ENCODE measurements around the gene CMC1.
"Not testable (repeated sequence)": the region's sequence is repeated elsewhere in the genome, so short reads cannot be mapped to it uniquely, and the experiment has no call there.

CMC1 gene

DNA sequence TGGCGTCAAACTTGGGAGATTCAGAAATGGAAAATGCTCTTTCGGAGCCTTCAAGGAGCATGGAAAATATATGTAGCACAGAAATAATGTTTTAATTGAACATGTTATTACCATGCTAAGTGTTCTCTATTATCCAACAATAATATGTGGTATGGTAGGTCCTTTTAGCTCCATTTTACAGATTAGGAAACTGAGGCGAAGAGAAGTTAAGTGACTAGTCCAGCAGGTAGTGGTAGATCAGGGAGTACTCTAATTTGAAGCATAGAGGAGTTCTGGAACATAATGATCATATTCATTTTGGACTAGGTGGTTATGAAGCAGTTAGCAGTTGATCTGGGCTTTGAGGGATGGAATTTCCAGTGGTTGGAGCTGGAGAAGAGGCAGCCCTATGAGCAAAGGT is 1.1 kb downstream of the CMC1 start:
- peak overlapping the region in 3 of 21 experiments; percentile 83 to 93 (median 91) for H3K27ac ChIP-seq
- H3K4me3 ChIP-seq = peak overlapping the region; percentile 85 to 100 (median 92)

DNA sequence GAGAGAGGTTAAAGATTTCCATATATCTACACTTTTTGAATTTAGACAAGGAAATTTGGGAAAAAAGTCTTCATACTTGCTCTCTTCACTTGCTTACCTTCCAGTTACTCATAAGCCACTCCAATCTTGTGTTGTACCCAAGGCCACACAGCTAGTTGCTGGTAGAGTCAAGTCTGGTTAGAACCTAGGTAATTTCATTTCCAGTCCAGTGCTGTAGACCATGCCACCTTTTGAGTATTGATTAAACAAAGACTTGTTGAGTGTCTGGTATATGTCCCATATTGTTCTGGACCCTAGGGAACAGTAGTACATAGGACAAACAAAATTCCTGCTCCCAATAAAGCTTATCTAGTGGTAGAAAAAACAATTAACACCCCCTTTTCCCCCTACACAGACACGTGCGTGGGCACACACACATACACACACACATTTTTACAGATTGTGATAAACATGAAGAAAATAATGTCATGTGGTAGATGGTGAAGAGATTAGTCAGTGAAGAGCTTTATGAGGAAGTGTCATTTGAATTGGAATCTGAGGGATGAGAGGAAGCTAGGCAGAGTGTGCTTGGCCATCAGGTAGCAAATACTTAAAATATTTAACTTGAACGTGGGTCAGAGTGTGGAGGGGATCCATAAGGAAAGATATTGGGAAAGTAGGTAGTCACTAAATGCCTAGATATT is 2.1 kb downstream of the CMC1 start:
- no peak overlapping the region for H3K4me3 ChIP-seq
- peak overlapping the region in 1 of 21 experiments; percentile 64 for H3K27ac ChIP-seq

DNA sequence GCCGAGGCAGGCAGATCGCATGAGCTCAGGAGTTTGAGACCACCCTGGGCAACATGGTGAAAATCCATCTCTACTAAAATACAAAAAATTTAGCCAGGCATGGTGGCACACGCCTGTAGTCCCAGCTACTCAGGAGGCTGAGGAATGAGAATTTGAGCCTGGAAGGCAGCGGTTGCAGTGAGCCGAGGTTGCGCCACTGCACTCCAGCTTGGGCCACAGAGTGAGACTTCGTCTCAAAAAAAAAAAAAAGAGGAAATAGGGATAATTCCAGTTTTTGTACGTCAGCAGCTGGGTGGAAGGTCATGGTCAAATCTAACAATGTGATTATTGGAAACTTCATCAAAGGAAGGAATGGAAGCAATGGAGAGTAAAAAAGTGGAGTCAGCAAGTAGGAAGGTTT is 3.1 kb downstream of the CMC1 start:
- H3K4me3 ChIP-seq = no peak overlapping the region
- H3K27ac ChIP-seq = peak overlapping the region in 1 of 21 experiments; percentile 64

DNA sequence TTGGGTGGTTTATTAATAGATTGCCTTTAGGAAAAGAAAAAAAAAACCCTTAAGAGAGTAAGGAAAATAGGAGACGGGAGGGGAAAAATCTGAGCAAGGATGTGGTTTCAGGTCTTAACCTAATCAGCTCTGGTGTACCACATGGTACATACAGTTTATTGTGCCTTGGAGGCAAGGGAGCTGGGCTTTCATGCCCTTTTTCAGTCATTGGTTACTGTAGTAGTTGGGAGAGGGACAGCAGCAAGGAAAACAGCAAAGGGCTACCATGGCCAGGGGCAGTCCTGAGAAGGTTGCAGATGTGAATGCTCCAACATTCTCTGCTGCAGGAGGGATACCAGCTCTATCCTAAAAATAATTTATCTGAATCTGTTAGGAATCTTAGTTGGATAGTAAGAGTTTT is 5.9 kb downstream of the CMC1 start:
- Histone ChIP-seq H3K4me3 (no peak overlapping the region), H3K27ac (peak overlapping the region in 1 of 21 experiments; percentile 18)

DNA sequence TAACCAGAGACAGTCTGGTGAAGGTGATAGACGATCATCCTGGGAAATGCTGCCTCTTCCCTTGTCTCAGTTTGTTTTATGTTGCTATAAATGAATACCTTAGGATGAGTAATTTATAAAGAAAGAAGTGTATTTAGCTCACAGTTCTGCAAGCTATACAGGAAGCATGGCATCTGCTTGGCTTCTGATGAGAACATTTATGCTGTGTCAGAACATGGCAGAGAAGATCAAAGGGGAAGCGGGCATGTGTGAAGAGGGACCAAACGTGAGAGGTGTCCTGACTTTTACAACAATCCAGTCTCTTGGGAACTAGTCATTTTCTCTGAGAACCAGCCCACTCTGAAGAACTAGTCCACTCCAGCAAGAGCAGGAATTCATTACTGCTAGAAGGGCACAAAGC is 9.6 kb downstream of the CMC1 start:
- Histone ChIP-seq H3K4me3 (no peak overlapping the region), H3K27ac (peak overlapping the region in 1 of 21 experiments; percentile 14)

DNA sequence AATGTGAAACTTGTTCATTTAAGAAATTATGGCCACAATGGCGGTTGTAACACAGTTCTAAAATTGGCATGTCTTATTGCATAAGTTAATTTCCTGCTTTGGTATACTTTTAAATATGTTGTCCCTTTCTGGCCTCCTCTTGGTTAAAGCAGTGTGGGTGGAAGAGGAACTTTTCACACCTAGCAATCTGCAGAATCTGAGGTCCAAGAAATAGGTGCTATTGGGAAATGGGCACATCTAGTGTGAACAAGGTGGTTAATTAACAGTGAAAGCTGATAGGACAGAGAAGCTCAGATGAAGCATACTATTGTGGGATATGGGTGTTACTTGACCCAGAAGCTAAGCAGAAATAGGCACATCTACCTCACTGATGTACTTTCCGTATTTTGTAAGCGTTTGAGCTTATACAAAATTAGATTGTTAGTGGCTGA is 10.6 kb downstream of the CMC1 start:
- no peak overlapping the region for H3K4me3 ChIP-seq
- H3K27ac ChIP-seq = no peak overlapping the region

DNA sequence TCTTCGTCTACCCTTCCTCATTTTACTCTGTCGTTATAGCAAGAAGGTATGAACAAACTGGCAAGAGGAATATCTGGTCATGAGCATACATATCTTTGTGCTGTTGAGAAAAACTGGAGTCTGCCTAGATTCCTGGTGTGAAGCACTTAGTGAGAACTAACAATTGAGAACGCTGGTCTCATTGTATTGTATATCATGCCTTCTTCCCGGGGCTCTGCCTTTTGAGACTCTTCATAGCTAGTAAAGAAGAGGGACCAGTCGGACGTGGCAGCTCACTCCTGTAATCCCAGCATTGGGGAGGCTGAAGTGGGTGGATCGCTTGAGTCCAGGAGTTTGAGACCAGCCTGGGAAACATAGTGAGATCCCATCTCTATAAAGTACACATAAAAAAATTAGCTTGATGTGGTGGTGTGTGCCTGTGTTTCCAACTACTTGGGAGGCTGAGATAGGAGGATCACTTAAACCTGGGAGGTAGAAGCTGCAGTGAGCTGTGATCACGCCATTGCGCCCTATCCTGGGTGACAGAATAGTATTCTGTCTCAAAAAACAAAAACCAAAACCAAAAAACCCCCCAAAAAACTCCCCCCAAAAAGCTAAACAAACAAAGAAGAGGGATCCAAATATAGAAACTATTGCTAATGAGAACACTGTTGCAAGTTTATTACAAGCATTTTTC is 11.8 kb downstream of the CMC1 start:
- Histone ChIP-seq H3K27ac (no peak overlapping the region), H3K4me3 (no peak overlapping the region)

DNA sequence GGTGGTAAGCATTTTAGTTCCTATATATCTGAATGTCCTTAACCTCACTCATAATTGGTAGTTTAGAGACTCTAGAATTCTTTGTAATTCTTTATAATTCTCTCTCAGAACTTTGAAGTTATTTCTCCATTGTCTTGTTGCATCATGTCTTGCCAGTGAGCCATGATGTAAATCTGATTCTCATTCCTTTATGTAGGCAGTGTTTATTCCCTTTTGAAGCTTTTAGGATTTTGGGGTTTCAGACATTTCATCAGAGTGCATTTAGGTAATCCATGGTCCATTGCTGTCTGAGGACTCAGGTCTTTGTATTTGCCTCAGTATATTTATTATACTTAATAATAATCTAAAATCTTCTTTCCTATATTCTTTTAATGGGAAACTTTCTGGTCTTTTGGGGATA is 20.6 kb downstream of the CMC1 start:
- no peak overlapping the region for H3K4me3 ChIP-seq

DNA sequence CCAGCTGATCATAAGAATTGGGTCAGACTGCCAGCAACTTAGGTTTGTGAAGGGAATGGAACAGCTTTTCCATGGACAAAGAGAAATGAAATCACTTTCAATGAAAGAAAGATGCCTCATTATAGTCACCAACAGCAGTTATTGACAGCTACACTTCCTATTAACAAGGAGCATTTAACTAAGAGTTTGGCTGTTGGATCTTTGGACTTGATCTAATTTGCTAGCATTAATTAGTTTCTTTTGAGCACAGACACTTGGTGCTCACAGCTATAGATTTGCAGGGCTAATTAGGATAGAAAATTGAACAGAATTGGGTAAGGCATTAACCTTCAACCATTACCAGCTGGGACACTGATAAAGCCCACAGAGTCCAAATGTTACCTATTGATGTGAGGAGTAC is 24.2 kb downstream of the CMC1 start:
- no peak overlapping the region for H3K4me3 ChIP-seq
- H3K27ac ChIP-seq = no peak overlapping the region

More for the DNA sequence above, 20.6 kb downstream of the CMC1 start:
- no peak overlapping the region for H3K27ac ChIP-seq

DNA sequence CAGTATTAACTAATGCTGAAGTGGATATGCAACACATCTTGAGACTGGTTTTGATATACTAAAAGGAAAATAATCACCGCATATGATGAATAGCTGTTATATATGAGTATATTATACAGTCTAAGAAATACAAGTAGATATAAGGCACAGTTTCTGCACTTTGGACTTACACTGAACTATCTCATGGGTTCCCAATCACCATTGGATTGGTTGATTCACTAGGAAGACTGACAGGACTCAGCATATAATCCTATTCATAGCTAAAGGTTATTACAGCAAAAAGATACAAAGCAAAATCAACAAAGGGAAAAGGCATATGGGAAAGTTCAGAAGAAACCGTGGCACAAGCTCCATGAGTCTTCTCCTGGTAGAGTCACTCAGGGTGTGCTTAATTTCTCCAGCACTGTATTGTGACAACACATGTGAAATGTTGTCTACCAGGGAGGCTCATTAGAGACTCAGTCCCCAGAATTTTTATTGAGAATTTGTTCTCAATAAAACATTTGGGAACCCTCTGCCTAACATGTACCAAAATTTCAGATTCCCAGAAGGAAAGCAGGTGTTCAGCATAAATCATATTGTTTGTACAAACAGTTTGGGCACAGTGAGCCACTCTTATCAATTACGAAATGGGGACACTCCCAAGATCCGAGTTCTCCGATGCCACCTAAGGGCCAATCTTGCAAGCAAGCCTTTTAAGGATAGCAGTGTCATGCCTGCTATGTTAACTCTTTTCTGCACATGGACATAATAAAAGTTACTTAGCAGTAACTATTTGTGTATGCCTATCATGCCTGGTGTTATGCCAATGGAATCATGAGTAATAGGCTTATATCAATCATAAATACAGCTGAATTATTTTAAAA is 26.8 kb downstream of the CMC1 start:
- H3K4me3 ChIP-seq = no peak overlapping the region
- no peak overlapping the region for H3K27ac ChIP-seq

DNA sequence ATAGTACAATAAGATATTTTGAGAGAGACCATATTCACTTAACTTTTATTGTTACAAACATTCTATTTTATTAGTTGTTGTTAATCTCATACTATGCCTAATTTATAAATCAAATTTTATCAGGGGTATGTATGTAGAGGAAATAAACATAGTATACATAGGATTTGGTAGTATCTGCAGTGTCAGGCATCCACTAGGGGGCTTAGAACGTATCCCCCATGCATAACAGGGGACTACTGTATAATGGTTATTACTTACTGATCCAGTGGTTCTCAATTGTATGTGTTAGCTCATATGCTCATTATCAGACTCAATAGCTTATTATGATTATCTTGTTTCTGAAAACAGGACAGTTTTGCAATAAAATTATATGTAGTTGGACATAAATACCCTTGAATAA is 27.6 kb downstream of the CMC1 start:
- Histone ChIP-seq H3K27ac (no peak overlapping the region), H3K4me3 (no peak overlapping the region)

DNA sequence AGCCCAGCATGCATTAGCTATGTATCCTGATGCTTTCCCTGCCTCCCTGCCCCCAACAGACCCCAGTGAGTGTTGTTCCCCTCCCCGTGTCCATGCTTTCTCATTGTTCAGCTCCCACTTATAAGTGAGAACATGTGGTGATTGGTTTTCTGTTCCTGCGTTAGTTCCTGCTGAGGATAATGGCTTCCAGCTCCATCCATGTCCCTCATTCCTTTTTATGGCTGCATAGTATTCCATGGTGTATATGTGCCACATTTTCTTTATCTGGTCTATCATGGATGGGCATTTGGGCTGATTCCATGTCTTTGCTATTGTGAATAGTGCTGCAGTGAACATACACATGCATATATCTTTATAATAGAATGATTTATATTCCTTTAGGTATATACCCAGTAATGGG is 28.5 kb downstream of the CMC1 start:
- H3K4me3 ChIP-seq, H3K27ac ChIP-seq: not testable (repeated sequence)

DNA sequence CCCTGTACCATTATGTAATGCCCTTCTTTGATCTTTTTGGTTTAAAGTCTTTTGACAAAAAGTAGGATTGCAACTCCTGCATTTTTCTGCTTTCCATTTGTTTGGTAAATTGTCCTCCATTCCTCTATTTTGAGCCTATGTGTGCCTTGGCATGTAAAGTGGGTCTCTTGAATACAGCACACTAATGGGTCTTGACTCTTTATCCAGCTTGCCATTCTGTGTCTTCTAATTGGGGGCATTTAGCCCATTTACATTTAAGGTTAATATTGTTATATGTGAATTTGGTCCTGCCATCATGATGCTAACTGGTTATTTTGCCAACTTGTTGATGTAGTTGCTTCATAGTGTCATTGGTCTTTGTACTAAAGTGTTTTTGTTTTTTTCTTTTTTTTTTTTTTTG is 32.4 kb downstream of the CMC1 start:
- H3K27ac ChIP-seq = no peak overlapping the region
- no peak overlapping the region for H3K4me3 ChIP-seq

DNA sequence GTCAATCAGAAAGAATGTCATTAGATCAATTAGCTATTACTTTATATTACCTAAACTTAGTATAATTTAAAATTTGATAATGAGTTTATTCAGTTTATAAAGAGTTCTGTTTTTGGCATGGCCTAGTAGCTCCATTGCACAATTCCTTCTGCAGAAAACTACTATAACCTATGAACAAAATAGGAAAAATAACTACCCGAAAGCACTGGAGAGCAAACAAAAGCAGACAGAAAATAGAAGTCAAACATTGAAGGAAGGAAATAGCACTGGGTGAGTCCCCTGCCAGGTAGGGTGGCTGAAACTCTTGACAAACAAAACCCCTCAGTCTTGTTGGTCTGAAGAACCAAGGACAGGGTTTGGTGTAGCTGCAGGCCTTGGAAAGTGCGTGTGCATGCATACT is 37.5 kb downstream of the CMC1 start:
- Histone ChIP-seq H3K4me3 (no peak overlapping the region), H3K27ac (no peak overlapping the region)

DNA sequence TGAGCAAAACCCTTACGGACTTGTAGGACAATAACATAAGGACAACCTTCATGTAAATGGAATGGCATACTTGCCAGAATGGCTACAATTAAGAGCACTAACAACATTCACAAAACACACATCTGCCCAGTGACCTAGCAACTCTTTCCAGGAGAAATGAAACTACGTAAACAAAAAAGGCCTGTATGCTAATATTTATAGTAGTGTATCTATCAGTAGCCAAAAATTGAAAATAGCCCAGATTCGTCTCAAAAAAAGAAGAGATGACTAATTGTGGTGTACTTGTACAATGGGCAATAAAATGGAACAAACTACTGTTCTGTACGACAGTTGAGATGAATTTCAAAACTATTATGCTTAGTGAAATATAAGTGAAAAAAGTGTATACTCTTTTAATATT is 38.4 kb downstream of the CMC1 start:
- no peak overlapping the region for H3K27ac ChIP-seq
- H3K4me3 ChIP-seq = no peak overlapping the region

DNA sequence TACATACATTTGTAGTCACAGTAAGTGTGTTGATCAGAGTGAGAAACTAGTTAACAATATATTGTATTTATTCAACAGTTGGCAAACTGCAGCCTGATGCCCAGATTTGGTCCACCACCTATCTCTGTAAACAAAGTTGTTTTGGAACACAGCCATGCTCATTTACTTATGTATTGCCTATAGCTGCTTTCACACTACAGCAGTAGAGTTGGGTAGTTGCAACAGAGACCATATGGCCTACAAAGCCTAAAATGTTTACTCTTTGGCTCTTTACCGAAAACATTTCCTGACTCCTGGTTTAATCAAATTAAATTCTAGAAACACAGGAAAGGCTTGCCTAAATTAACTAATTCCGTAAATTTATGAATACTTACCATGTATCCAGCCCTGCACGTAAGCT is 39.4 kb downstream of the CMC1 start:
- H3K4me3 ChIP-seq = no peak overlapping the region
- H3K27ac ChIP-seq = no peak overlapping the region

DNA sequence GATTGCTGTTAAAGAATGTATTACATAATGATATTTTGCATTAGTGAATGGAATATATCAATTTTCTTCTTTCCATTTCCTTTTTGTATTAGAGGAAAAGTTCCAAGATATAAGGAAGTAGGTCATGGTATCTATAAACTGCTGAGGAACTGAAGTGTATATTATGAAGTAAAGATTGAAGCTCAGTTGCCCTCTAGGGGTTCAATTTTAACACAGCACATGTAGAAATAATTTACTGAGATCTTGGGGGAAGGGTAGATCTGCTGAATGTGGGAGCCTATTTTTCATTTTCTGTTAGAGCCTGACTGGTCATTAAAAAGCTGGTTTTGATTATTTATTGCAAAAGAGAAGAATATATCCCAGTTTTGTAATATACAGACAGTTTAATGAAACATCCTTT is 45.2 kb downstream of the CMC1 start:
- Histone ChIP-seq H3K4me3 (no peak overlapping the region), H3K27ac (peak overlapping the region in 3 of 21 experiments; percentile 25 to 40 (median 31))

DNA sequence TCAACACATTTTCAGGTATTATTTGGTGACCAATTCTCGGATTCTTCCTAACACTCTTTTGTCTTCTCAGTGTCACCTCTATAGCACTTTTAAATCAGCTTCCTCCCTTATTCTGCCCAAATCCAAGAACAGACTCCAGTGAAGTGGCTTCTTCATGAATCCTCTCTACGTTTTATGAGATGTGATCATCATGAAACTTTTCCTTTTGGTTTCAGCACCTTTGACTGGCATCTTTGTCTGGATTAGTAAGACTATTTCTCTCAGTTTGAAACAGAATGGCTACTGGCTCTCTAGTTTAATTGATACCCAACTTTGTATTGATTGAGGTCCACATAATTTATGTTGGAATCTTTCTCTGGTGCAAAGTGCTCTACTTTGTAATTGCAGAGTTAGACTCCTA is 45.6 kb downstream of the CMC1 start:
- H3K4me3 ChIP-seq = no peak overlapping the region
- H3K27ac ChIP-seq = peak overlapping the region in 3 of 21 experiments; percentile 25 to 40 (median 31)

DNA sequence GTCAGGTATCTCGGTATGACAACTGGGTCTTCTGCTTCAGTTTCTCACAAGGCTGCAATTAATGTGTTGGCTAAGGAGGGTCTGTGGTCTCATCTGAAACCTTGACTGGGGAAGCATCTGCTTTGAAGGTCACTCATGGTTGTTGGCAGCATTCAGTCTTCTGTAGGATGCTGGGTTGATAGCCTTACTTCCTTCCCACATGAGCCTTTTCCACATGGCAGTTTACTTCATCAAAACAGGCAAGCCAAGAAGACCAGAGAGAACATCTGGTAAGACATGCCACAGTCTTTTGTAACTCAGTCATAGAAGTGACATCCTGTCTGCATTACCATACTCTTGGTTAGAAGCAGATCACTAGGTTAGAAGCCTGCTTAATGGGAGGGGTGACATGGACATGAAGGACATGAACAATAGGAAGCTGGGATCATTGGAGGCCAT is 49.5 kb downstream of the CMC1 start:
- Histone ChIP-seq H3K4me3 (no peak overlapping the region), H3K27ac (no peak overlapping the region)

DNA sequence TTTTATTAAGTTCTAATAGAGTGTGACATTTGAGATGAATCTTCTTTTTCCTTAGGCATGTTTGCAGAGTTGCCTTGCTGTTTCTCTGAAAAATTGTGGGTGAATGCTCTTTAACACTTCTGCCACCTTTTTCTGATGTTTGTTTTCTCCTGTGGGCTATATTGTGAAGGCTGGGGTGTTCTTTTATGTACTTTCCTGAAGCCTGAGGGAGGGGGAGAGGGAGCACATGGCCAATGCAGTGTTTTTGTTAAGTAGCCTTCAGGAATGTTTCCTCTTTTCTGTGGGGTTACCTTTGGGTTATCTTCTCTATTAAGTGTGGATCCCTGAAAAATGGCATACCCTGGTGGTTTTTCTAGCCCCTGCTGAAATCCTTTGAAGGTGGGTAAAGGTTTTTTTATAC is 50.2 kb downstream of the CMC1 start:
- Histone ChIP-seq H3K27ac (peak overlapping the region in 2 of 21 experiments; percentile 11 to 56), H3K4me3 (no peak overlapping the region)

DNA sequence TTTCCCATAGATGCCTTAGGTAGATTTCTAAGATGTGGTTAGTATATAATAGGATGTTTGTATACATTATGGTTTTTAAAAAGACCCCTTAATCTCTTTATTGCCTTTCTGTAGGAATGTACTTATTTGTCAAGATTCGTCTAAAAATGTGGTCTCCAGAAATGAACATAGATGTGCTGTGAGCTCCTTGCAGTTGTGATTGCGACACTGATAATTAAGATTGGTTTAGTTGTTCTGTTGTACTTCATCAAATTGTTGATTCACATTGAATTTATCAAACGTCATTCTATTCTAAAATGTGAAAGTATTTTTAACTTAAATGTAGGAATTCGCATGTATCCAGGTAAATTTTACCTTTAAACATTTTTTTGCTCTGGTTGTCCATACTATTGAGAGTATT is 51.2 kb downstream of the CMC1 start:
- H3K4me3 ChIP-seq = no peak overlapping the region

More for the DNA sequence above, 51.2 kb downstream of the CMC1 start:
- no peak overlapping the region for H3K27ac ChIP-seq
